Measurements from ENCODE around the gene AKAP9. TPM values are rescaled to one million over a fixed set of nuclear protein-coding genes. Genes with fewer than 3 reads are reported as not detected.
"Not testable (repeated sequence)": the region's sequence is repeated elsewhere in the genome, so short reads cannot be mapped to it uniquely, and the experiment has no call there.

AKAP9 gene
- total and polyA plus RNA-seq, 4 donors = 14.6 to 97.7 (median 57.0) TPM

GRCh38 chr7:92076509-92076908 lies 135.8 kb downstream of the AKAP9 start:
- no peak for DNase-seq (ENCODE audit: low spot score)
- H3K27ac ChIP-seq (ENCODE audit: low read depth in 1 of 2, low read length in 2 of 2) = no peak overlapping the region
- H3K4me3 ChIP-seq (ENCODE audit: low read depth in 1 of 3, low read length in 3 of 3) = no peak overlapping the region
- 47% methylated on average over 1 of the region's 1 CpG for WGBS
- no peaks in the 10 kb centered on the region for H3K27me3 ChIP-seq (ENCODE audit: control insufficient read depth in 4 of 4, insufficient read depth in 4 of 4, low read length in 3 of 4)
- H3K9ac ChIP-seq (ENCODE audit: low read depth in 1 of 2, low read length in 2 of 2) = no peak overlapping the region
- TF ChIP-seq REST (IDR thresholded peaks at IDR 0.05) (no peak), RXRA (IDR thresholded peaks at IDR 0.05) (no peak), GABPA (IDR thresholded peaks at IDR 0.05 in 1 of 2, conservative IDR thresholded peaks at IDR 0.05 in 1 of 2) (no peak), ATF3 (IDR thresholded peaks at IDR 0.05) (no peak), FOXA1 (IDR thresholded peaks at IDR 0.05) (no peak), RAD21 (IDR thresholded peaks at IDR 0.05) (no peak), ZBTB33 (IDR thresholded peaks at IDR 0.05) (no peak), MAX (IDR thresholded peaks at IDR 0.05) (no peak), SP1 (IDR thresholded peaks at IDR 0.05) (no peak)
- H3K36me3 ChIP-seq (ENCODE audit: control insufficient read depth in 4 of 4, insufficient read depth in 3 of 4, low read depth in 1 of 4, low read length in 3 of 4) = peaks cover 2 to 43% (median 30%) of the 10 kb centered on the region in 4 donors
- H3K4me1 ChIP-seq (ENCODE audit: control insufficient read depth in 4 of 4, insufficient read depth in 4 of 4, low read length in 3 of 4) = no peaks in the 10 kb centered on the region
- no peaks in the 10 kb centered on the region for H3K9me3 ChIP-seq (ENCODE audit: control insufficient read depth in 4 of 4, low read length in 3 of 4)

- H3K9me3 ChIP-seq (ENCODE audit: control insufficient read depth in 4 of 4, low read length in 3 of 4); H3K27ac ChIP-seq (ENCODE audit: low read depth in 1 of 2, low read length in 2 of 2); DNase-seq (ENCODE audit: low spot score); H3K9ac ChIP-seq (ENCODE audit: low read depth in 1 of 2, low read length in 2 of 2); H3K27me3 ChIP-seq (ENCODE audit: control insufficient read depth in 4 of 4, insufficient read depth in 4 of 4, low read length in 3 of 4); H3K4me1 ChIP-seq (ENCODE audit: control insufficient read depth in 4 of 4, insufficient read depth in 4 of 4, low read length in 3 of 4); H3K4me3 ChIP-seq (ENCODE audit: low read depth in 1 of 3, low read length in 3 of 3): not testable (repeated sequence)
- H3K36me3 ChIP-seq (ENCODE audit: control insufficient read depth in 4 of 4, insufficient read depth in 3 of 4, low read depth in 1 of 4, low read length in 3 of 4) = peaks cover 11 to 70% (median 64%) of the 10 kb centered on the region in 4 donors
- whole genome bisulfite sequencing = 98% methylated on average over 6 of the region's 6 CpGs
These were observed 143.3 kb downstream of the AKAP9 start for GRCh38 chr7:92083922-92084321.

- no peak for DNase-seq (ENCODE audit: low spot score)
- TF ChIP-seq ATF3 (IDR thresholded peaks at IDR 0.05) = no peak
- TF ChIP-seq HNF4G (IDR thresholded peaks at IDR 0.05) = no peak
- TF ChIP-seq HNF4A (conservative IDR thresholded peaks at IDR 0.05) = no peak
- no peak for TF ChIP-seq NR2F2 (IDR thresholded peaks at IDR 0.05)
- TF ChIP-seq EGR1 (IDR thresholded peaks at IDR 0.05; ENCODE audit: low read depth in 2 of 2) = no peak
- no peak for TF ChIP-seq FOXA2 (IDR thresholded peaks at IDR 0.05)
- TF ChIP-seq SP1 (IDR thresholded peaks at IDR 0.05) = no peak
- TF ChIP-seq RXRA (IDR thresholded peaks at IDR 0.05) = no peak
- TF ChIP-seq REST (IDR thresholded peaks at IDR 0.05) = no peak
- 100% methylated on average over 1 of the region's 1 CpG for WGBS
- H3K4me1 ChIP-seq (ENCODE audit: control insufficient read depth in 4 of 4, insufficient read depth in 4 of 4, low read length in 3 of 4) = no peaks in the 10 kb centered on the region
- H3K36me3 ChIP-seq (ENCODE audit: control insufficient read depth in 4 of 4, insufficient read depth in 3 of 4, low read depth in 1 of 4, low read length in 3 of 4) = peaks cover 9 to 79% (median 70%) of the 10 kb centered on the region in 4 donors
- H3K9me3 ChIP-seq (ENCODE audit: control insufficient read depth in 4 of 4, low read length in 3 of 4) = no peaks in the 10 kb centered on the region
- H3K27me3 ChIP-seq (ENCODE audit: control insufficient read depth in 4 of 4, insufficient read depth in 4 of 4, low read length in 3 of 4) = no peaks in the 10 kb centered on the region
- no peak overlapping the region for H3K9ac ChIP-seq (ENCODE audit: low read depth in 1 of 2, low read length in 2 of 2)
- no peak overlapping the region for H3K4me3 ChIP-seq (ENCODE audit: low read depth in 1 of 3, low read length in 3 of 3)
- H3K27ac ChIP-seq (ENCODE audit: low read depth in 1 of 2, low read length in 2 of 2) = no peak overlapping the region
These were observed 147.6 kb downstream of the AKAP9 start for GRCh38 chr7:92088266-92088665.
